ENCODE data around the gene POP4.

POP4 gene

DNA sequence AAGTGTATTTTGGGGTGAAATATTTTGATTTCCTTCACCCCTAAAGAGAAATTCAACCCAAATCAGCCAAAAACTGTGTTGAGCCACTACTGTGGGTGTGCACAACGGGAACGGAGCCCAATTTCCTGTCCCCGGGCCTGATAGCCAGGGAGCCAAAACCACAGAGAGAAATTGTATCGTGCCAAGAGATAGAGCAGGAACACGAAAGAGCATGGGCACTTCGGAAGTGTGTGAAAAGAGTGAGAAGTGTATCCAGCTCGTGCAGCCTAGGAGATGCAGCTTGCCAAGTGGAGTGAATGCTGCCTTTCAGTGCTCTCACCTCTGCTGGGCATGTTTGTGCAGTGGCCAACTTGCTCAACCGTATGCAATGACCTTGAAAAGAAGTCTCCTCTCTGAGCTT lies 39.8 kb downstream of the POP4 start:
- H3K27ac Mint-ChIP-seq: no peak overlapping the region
- no peaks in the 10 kb centered on the region for H3K27me3 Mint-ChIP-seq
- H3K36me3 Mint-ChIP-seq (ENCODE audit: low read depth): no peaks in the 10 kb centered on the region
- no peak overlapping the region for H3K4me3 Mint-ChIP-seq
- no peaks in the 10 kb centered on the region for H3K9me3 Mint-ChIP-seq
- H3K4me1 Mint-ChIP-seq (ENCODE audit: low read depth): peaks cover 18% of the 10 kb centered on the region

DNA sequence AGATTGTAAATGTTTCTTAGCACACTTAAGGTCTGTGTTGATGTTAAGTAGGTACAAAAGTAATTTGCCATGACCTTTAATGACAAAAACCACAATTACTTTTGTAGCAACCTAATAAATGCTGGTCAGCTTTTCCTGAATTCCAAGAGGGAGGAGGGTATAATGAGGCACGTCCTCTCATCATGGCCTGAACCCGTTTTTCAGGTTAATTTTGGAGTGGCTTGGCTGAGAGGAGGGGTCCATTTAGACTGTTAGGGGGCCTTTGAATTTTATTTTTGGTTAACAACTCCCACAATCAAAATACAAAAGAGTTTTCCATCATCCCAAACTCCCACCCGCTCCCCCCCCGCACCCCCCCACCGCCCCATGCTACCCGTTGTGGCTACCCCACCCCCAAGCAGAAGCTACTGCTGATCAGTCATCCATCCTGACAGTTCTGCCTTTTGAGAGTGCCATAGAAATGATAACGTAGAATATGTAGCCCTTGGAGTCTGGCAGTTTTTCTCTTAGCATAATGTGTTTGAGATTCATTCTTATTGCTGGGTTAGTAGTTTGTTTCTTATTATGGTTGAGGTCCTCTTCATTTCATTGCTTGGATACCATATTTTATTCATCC lies 44.8 kb downstream of the POP4 start:
- Mint-ChIP-seq H3K36me3 (ENCODE audit: low read depth) (no peaks in the 10 kb centered on the region), H3K27me3 (no peaks in the 10 kb centered on the region), H3K4me3 (no peak overlapping the region), H3K4me1 (ENCODE audit: low read depth) (peaks cover 6% of the 10 kb centered on the region), H3K9me3 (no peaks in the 10 kb centered on the region), H3K27ac (no peak overlapping the region)

- Mint-ChIP-seq H3K36me3 (ENCODE audit: low read depth) (no peaks in the 10 kb centered on the region), H3K27me3 (no peaks in the 10 kb centered on the region), H3K9me3 (no peaks in the 10 kb centered on the region), H3K4me1 (ENCODE audit: low read depth) (no peaks in the 10 kb centered on the region), H3K4me3 (no peak overlapping the region), H3K27ac (no peak overlapping the region)
These were observed 45.7 kb downstream of the POP4 start for GRCh38 chr19:29651622-29652394.

- Mint-ChIP-seq H3K27me3 (no peaks in the 10 kb centered on the region), H3K4me1 (ENCODE audit: low read depth) (no peaks in the 10 kb centered on the region), H3K9me3 (no peaks in the 10 kb centered on the region), H3K36me3 (ENCODE audit: low read depth) (no peaks in the 10 kb centered on the region), H3K27ac (no peak overlapping the region), H3K4me3 (no peak overlapping the region)
These were observed 47.3 kb downstream of the POP4 start for GRCh38 chr19:29653398-29653797.

DNA sequence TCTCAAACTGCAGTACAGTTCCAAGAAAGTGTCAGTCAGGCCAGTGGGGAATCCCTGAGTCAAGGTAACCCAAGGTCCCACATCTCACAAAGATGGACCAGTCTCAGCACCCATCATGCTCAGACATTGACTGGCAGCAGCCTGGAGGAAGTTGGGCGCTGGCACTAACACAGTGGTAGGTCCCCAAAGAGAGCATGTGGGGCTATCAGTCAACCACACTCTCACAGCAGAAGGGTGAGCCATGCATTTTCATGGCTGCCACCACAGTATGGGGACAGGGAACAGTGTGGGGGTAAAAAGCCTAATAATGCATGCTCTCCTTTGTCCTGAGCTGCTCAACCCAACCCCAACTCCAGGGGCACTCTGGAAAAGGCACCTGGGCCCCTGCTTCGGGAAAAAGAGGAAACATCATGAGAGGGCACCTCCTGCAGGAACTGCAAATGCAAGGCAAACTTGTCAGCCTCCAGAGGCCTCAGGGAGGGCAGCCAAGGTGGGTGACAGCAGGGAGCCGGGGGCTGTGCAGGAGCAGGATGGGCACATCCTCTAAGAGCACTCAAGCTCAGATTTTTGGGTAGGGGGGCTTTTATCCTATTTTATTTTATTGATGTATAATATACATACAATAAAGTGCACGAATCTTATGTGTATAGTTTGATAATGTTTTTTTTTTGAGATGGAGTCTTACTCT lies 49.7 kb downstream of the POP4 start:
- H3K27ac Mint-ChIP-seq: no peak overlapping the region
- H3K36me3 Mint-ChIP-seq (ENCODE audit: low read depth): no peaks in the 10 kb centered on the region
- H3K4me3 Mint-ChIP-seq: no peak overlapping the region
- H3K4me1 Mint-ChIP-seq (ENCODE audit: low read depth): peaks cover 6% of the 10 kb centered on the region
- no peaks in the 10 kb centered on the region for H3K9me3 Mint-ChIP-seq
- no peaks in the 10 kb centered on the region for H3K27me3 Mint-ChIP-seq

DNA sequence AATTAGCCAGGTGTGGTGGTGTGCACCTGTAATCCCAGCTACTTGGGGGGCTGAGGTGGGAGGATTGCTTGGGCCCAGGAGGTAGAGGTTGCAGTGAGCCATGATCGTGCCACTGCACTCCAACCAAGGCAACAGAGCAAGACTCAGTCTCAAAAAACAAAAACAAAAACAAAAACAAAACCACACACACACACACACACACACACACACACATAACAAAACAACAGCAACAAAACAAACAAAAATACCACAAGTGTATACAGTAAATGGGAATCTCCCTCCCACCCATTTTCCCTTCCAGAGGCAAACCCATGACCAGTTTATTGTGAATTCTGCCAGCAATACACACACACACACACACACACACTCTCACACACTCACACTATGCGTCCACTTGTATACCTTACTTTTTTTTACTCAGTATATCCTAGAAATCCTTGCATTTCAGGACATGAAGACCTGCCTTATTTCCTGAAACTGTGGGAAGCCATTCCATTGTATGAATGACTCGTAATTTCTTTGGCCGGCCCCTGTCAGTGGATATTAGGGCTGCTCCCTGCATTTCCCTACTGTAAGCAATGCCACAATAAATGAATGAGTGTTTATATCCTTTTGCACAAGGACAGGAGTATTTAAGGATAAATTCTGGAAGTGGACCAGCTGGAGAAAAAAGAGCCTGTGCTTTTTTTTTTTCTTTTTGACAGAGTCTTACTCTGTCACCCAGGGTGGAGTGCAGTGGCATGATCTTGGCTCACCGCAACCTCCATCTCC lies 52.3 kb downstream of the POP4 start:
- Mint-ChIP-seq H3K27ac (no peak overlapping the region), H3K4me1 (ENCODE audit: low read depth) (peaks cover 30% of the 10 kb centered on the region), H3K9me3 (no peaks in the 10 kb centered on the region), H3K27me3 (no peaks in the 10 kb centered on the region), H3K4me3 (no peak overlapping the region), H3K36me3 (ENCODE audit: low read depth) (no peaks in the 10 kb centered on the region)

DNA sequence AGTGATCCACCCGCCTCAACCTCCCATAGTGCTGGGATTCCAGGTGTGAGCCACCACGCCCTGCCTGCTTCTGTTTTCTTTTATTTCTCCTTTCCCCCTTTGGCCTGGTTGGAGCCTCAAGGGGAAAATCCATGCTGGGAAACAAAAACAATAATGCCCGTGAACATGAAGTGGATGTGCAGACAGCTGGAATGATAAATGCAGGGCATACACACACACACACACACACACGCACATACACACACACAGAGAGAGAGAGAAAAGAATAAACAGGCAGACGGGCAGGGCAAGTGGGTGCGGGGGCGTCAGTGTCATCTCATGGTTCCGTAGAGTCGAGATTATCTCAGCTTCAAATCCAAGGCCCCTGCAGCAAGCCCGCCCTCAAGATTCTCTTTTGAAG lies 54.8 kb downstream of the POP4 start:
- no peaks in the 10 kb centered on the region for H3K9me3 Mint-ChIP-seq
- no peaks in the 10 kb centered on the region for H3K27me3 Mint-ChIP-seq
- peak overlapping the region; percentile 61 for H3K27ac Mint-ChIP-seq
- H3K4me3 Mint-ChIP-seq: no peak overlapping the region
- H3K36me3 Mint-ChIP-seq (ENCODE audit: low read depth): no peaks in the 10 kb centered on the region
- peaks cover 45% of the 10 kb centered on the region for H3K4me1 Mint-ChIP-seq (ENCODE audit: low read depth)

DNA sequence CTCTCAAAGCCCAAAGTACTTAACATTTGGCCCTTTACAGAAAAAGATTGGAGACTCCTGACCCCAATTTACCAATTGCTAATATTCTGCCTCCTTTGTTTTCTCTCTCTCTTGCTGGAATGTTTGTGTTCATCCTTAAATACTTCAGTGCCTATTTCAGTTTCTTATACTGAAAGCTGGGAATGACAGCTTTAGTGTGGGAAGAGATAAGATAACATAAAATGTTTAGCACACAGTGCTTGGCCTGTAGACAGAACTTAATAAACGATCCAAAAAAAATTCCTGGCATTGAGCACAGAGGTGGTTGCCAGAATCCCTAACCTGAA lies 56.2 kb downstream of the POP4 start:
- Mint-ChIP-seq H3K4me3 (peak overlapping the region; percentile 40), H3K9me3 (no peaks in the 10 kb centered on the region), H3K4me1 (ENCODE audit: low read depth) (peaks cover 54% of the 10 kb centered on the region), H3K27ac (peak overlapping the region; percentile 88), H3K36me3 (ENCODE audit: low read depth) (peaks cover 7% of the 10 kb centered on the region), H3K27me3 (no peaks in the 10 kb centered on the region)

DNA sequence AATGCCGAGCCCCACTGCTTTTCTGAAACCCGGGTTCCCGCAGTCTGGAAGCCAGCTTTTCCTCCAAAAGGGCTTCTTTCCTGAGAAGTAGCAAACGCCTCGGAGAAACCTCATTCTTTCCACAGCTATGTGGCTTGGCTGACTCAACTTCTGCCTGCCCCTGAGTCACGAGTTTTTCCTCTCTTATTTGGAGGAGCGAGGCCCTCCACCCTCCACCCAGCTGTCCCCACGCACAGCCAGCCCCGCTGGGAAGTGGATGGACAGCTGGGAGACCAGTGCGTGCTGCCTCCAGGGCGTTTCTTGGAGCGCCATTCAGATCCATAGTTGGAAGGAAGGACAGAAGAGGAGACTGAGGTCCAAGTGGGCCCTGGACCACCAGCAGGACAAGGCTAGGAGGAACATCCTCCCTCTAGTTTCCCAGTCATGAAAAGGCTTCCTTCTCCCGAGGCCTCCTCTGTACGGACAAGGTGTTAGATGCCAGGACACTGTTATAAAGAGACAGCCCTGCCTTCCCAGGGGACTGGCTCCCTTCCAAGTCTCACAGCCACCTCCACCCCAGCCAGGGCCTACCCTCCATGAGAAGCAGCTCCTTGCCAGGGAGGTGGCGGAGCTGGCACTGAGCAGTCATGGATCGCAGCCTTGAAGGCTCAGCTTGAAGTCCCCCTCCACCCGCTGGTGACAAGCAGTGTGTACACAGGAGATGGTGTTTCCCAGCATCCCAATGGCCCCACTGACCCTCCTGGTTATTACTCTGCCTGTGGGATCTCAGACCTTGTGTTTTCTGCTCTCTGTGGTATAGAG lies 56.7 kb downstream of the POP4 start:
- H3K27me3 Mint-ChIP-seq: no peaks in the 10 kb centered on the region
- H3K36me3 Mint-ChIP-seq (ENCODE audit: low read depth): peaks cover 8% of the 10 kb centered on the region
- peak overlapping the region; percentile 88 for H3K27ac Mint-ChIP-seq
- peak overlapping the region; percentile 40 for H3K4me3 Mint-ChIP-seq
- no peaks in the 10 kb centered on the region for H3K9me3 Mint-ChIP-seq
- peaks cover 59% of the 10 kb centered on the region for H3K4me1 Mint-ChIP-seq (ENCODE audit: low read depth)

DNA sequence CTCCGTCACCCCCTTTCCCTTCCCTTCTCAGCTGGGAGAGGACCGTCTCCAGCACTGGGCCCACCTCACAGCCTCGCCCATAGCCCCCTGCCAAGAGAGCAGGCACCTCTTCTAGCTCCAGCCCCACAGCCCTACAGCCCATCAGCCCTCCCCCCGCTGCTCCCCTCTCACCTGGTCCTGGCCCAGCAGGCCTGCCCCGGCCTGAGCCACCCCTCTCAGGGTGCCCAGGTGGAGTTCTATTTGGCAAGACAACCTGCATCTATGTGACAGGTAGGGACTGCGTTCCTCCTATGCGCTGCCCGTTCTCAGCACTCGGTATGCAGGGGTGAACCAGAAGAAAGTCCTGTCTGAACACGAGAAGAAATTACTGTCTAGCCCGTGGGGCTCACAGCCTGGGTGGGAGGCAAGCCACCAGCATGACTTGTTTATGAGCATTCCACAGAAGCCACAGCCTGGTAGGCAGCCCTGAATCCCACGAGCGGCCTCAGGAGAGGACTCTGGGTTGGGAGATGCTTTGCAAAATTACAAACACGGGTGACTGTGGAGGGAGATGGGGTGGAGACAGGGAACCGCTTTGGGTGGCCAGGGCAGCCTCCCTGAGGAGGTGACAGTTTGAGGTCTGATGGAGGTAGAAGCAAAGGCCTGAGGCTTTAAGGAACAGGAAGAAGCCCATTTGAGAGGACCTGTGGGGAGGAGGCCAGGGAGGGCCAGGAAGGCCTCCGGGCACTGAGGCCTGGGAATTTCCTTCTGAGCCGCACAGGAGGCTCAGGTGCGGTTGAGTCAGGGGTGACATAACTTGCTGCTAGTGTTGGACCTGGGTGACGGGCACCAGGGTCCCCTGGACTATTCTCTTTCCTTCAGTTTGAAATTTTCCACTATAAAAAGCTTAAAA lies 58.0 kb downstream of the POP4 start:
- Mint-ChIP-seq H3K36me3 (ENCODE audit: low read depth) (peaks cover 8% of the 10 kb centered on the region), H3K27ac (peak overlapping the region; percentile 72), H3K4me1 (ENCODE audit: low read depth) (peaks cover 73% of the 10 kb centered on the region), H3K27me3 (no peaks in the 10 kb centered on the region), H3K9me3 (no peaks in the 10 kb centered on the region), H3K4me3 (peak overlapping the region; percentile 70)

DNA sequence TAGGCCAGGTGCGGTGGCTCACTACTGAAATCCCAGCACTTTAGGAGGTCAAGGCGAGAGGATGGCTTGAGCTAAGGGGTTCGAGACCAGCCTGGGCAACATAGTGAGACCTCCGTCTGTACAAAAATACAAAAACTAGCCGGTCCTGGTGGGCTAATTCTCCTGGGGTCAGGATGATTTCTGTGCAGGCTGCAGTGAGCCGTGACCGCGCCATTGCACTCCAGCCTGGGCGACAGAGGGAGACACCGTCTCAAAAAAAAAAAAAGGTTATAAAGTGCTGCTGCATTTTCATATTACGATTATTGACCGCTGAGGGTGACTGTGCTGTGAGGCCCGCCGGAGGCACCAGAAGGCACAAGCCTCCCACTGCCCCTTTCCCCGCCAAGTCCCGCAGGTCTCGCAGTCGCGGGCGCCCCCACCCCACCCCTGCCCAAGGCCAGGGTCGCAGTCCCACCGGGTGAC lies 58.7 kb downstream of the POP4 start:
- peaks cover 15% of the 10 kb centered on the region for H3K36me3 Mint-ChIP-seq (ENCODE audit: low read depth)
- H3K4me1 Mint-ChIP-seq (ENCODE audit: low read depth): peaks cover 79% of the 10 kb centered on the region
- no peaks in the 10 kb centered on the region for H3K27me3 Mint-ChIP-seq
- peak overlapping the region; percentile 70 for H3K4me3 Mint-ChIP-seq
- peak overlapping the region; percentile 72 for H3K27ac Mint-ChIP-seq
- H3K9me3 Mint-ChIP-seq: no peaks in the 10 kb centered on the region

DNA sequence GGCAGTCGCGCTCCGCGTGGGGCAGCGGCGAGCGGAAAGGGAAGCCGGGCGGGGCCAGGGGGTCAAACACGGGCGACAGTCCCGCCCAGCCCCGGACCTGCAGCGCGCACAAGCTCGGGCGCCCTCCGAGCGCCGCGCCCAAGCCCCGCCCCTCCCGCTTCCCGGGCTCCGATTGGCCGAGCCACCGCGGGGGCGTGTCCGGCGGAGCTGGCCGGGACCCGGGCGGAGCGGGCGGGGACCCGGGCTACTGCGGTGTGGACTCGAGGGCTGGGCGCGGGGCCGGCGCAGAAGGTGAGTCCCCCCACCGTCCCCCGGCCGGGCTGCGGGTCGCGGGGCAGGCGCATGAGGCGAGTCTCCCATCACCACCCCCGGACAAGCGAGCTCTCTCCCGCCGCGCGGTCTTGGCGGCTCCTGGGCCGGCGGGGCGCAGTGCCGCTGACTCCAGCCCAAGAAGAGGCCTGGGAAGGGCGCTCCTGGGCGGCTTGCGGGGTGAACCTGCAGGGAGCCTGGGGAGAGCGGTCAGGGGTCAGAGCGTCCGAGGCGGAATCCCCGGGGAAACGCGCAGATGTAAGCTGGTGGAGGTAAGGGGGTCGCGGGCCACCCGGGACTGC lies 59.2 kb downstream of the POP4 start, which contains the start of gene PLEKHF1:
PLEKHF1 (plus strand) TSS at position 247 of the 611 bp plus-strand sequence. CDS start 8,379 bp downstream, outside the sequence.
- Mint-ChIP-seq H3K27ac (peak within 1 kb of the TSS; percentile 92), H3K4me1 (ENCODE audit: low read depth) (peaks cover 83% of the 10 kb centered on the region), H3K27me3 (no peaks in the 10 kb centered on the region)

More for the DNA sequence above, 59.2 kb downstream of the POP4 start, which contains the start of gene PLEKHF1:
- Mint-ChIP-seq H3K36me3 (ENCODE audit: low read depth) (peaks cover 20% of the 10 kb centered on the region), H3K4me3 (peak within 1 kb of the TSS; percentile 88), H3K9me3 (no peaks in the 10 kb centered on the region)
